Osteoblast (primary cell): ENCODE data around the gene CAPZB. TPM values are rescaled to one million over a fixed set of nuclear protein-coding genes. Genes with fewer than 3 reads are reported as not detected.

Experiments used
- DNase-seq: peaks from one replicate; pipeline ENCODE4 v3.0.0; 2011; ENCODE audit warnings: low spot score, mixed read lengths; ENCODE audit not compliant: insufficient read length; ENCODE audit errors: missing footprints
- H2AFZ ChIP-seq: 2 replicates; pipeline ENCODE4 v1.6.0; 2011; ENCODE audit warnings: mild to moderate bottlenecking, low read length
- H3K27ac ChIP-seq: 2 replicates; pipeline ENCODE4 v1.5.1; 2011; ENCODE audit warnings: mild to moderate bottlenecking, low read depth, low read length, moderate library complexity
- H3K27me3 ChIP-seq: 2 replicates; pipeline ENCODE4 v1.6.0; 2012; ENCODE audit warnings: mild to moderate bottlenecking, control low read depth, inconsistent platforms, low read length, moderate library complexity; ENCODE audit not compliant: insufficient read depth
- H3K36me3 ChIP-seq: 2 replicates; pipeline ENCODE4 v1.5.1; 2011; ENCODE audit warnings: mild to moderate bottlenecking, low read length, control low read depth, moderate library complexity; ENCODE audit not compliant: insufficient read depth
- H3K4me1 ChIP-seq: 2 replicates; pipeline ENCODE4 v1.5.1; 2011; ENCODE audit warnings: mild to moderate bottlenecking, low read length, control low read depth, moderate library complexity; ENCODE audit not compliant: insufficient read depth
- H3K4me2 ChIP-seq: 2 replicates; pipeline ENCODE4 v1.6.0; 2011; ENCODE audit warnings: mild to moderate bottlenecking, low read length; ENCODE audit not compliant: insufficient read depth
- H3K4me3 ChIP-seq: fragments of 200-600 bp; sonication (generic); 3 replicates; pipeline ENCODE4 v1.5.1; 2012; ENCODE audit warnings: mild to moderate bottlenecking, low read length, inconsistent platforms; ENCODE audit not compliant: insufficient read depth
- H3K79me2 ChIP-seq: 2 replicates; pipeline ENCODE4 v1.6.0; 2012; ENCODE audit warnings: mild to moderate bottlenecking, low read length, control low read depth, inconsistent platforms; ENCODE audit not compliant: insufficient read depth
- H3K9me3 ChIP-seq: 2 replicates; pipeline ENCODE4 v1.5.1; 2011; ENCODE audit warnings: low read depth, low read length, control low read depth
- H4K20me1 ChIP-seq: 2 replicates; pipeline ENCODE4 v1.6.0; 2012; ENCODE audit warnings: mild to moderate bottlenecking, low read length, control low read depth; ENCODE audit not compliant: insufficient read depth
- CTCF ChIP-seq: IDR thresholded peaks from 2 replicates; pipeline ENCODE4 v1.5.1; 2011; ENCODE audit warnings: mild to moderate bottlenecking, low read depth, low read length, moderate library complexity; ENCODE audit errors: extremely low read depth
- total RNA-seq: library from RNA; depleted of rRNA; stranded (reverse); fragments of >200 nt; gene quantifications from 2 replicates; pipeline ENCODE4 v1.2.3, GENCODE V29; 2012

CAPZB gene
- total RNA-seq, 1 donor, result 217 TPM

DNA sequence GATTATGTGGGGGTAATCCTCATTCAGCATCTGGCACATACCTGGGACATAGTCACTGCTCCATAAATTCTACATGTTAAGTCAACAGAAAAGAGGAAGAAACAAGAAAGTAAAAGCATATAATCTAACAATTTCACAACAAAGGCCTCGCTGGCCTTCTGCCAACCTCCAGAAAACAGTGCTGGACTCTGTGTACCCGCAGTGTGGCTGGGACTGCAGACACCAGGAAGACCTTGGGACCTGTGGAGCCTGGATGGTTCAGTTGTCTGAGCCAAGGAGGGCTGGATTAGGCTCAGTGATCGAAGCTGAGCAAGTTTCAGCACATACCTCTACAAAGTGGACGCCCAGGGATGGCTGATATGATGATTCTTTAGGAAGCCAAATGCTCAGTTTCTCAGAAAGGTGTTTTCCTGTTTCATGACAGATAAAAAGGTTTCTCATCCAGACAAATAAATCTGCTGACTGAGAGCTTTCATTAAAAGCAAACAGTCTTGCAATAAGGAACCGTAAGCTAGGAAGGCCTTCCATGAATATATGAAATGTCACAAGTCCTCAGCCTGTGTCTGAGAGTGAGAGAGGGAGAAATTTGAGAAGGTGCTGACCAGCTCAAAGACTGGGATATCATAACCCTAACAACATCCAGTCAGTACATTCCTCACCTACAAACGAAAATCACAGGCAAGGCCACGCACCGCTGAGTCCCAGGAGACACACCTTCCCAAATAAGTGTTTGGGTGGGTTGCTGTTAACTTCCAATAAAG, 48.4 kb downstream of the CAPZB start:
- H3K4me1 ChIP-seq, result peaks cover 67% of the 10 kb centered on the region
- DNase-seq, result no peak
- peaks cover 59% of the 10 kb centered on the region for H4K20me1 ChIP-seq
- TF ChIP-seq CTCF, result no peak
- H3K27ac ChIP-seq, result peak overlapping the region; percentile 77
- peaks cover 31% of the 10 kb centered on the region for H3K36me3 ChIP-seq
- no peak overlapping the region for H2AFZ ChIP-seq
- H3K4me3 ChIP-seq, result no peak overlapping the region
- H3K79me2 ChIP-seq, result peaks cover 92% of the 10 kb centered on the region
- H3K9me3 ChIP-seq, result no peaks in the 10 kb centered on the region
- H3K4me2 ChIP-seq, result peak overlapping the region; percentile 47
- no peaks in the 10 kb centered on the region for H3K27me3 ChIP-seq

- H2AFZ ChIP-seq, result no peak overlapping the region
- H3K4me2 ChIP-seq, result peak overlapping the region; percentile 47
- H3K27ac ChIP-seq, result peak overlapping the region; percentile 77
- peaks cover 31% of the 10 kb centered on the region for H3K36me3 ChIP-seq
- no peak overlapping the region for H3K4me3 ChIP-seq
- peaks cover 57% of the 10 kb centered on the region for H4K20me1 ChIP-seq
- no peak for TF ChIP-seq CTCF
- peaks cover 61% of the 10 kb centered on the region for H3K4me1 ChIP-seq
- no peaks in the 10 kb centered on the region for H3K9me3 ChIP-seq
- no peaks in the 10 kb centered on the region for H3K27me3 ChIP-seq
- H3K79me2 ChIP-seq, result peaks cover 89% of the 10 kb centered on the region
- no peak for DNase-seq
Measured at GRCh38 chr1:19435851-19436455, 49.4 kb downstream of the CAPZB start.

GRCh38 chr1:19435181-19435580, 50.2 kb downstream of the CAPZB start:
- Histone ChIP-seq H3K4me1 (peaks cover 61% of the 10 kb centered on the region), H3K27me3 (no peaks in the 10 kb centered on the region), H3K4me2 (peak overlapping the region; percentile 24), H3K79me2 (peaks cover 90% of the 10 kb centered on the region), H4K20me1 (peaks cover 61% of the 10 kb centered on the region), H3K27ac (peak overlapping the region; percentile 77), H3K9me3 (no peaks in the 10 kb centered on the region), H3K4me3 (no peak overlapping the region), H2AFZ (no peak overlapping the region), H3K36me3 (peaks cover 29% of the 10 kb centered on the region)
- no peak for DNase-seq
- TF ChIP-seq CTCF, result no peak

- Histone ChIP-seq H4K20me1 (peaks cover 64% of the 10 kb centered on the region), H3K79me2 (peaks cover 90% of the 10 kb centered on the region), H3K36me3 (peaks cover 27% of the 10 kb centered on the region), H3K4me3 (no peak overlapping the region), H3K27me3 (no peaks in the 10 kb centered on the region), H2AFZ (no peak overlapping the region), H3K9me3 (no peaks in the 10 kb centered on the region), H3K27ac (no peak overlapping the region), H3K4me2 (no peak overlapping the region), H3K4me1 (peaks cover 70% of the 10 kb centered on the region)
- no peak for DNase-seq
- no peak for TF ChIP-seq CTCF
Measured at GRCh38 chr1:19433719-19433998, 51.7 kb downstream of the CAPZB start.
